HG02885 (cell line): ENCODE measurements around the gene SLC16A9.
"Not testable (repeated sequence)": the region's sequence is repeated elsewhere in the genome, so short reads cannot be mapped to it uniquely, and the experiment has no call there.

ENCODE experiments used
- ATAC-seq: cut with Tn5 transposase; IDR thresholded peaks from one replicate; pipeline ENCODE4 v1.9.1; 2021; ENCODE audit warnings: mild to moderate bottlenecking; ENCODE audit not compliant: unreplicated experiment, poor library complexity

The SLC16A9 gene

GRCh38 chr10:59709395-59710125 is at the start of gene SLC16A9:
Gene SLC16A9 (minus strand): TSS chr10:59709850. CDS start chr10:59684291, 25,559 bp downstream.
- ATAC-seq: peak; percentile 90

GRCh38 chr10:59757966-59758365 is 48.3 kb upstream of the SLC16A9 start:
- no peak for ATAC-seq

GRCh38 chr10:59754951-59755350 is 45.3 kb upstream of the SLC16A9 start:
- no peak for ATAC-seq

GRCh38 chr10:59753267-59753666 is 43.6 kb upstream of the SLC16A9 start, which contains the start of gene MRLN:
Gene MRLN (minus strand): TSS chr10:59753455.
- ATAC-seq: no peak

DNA sequence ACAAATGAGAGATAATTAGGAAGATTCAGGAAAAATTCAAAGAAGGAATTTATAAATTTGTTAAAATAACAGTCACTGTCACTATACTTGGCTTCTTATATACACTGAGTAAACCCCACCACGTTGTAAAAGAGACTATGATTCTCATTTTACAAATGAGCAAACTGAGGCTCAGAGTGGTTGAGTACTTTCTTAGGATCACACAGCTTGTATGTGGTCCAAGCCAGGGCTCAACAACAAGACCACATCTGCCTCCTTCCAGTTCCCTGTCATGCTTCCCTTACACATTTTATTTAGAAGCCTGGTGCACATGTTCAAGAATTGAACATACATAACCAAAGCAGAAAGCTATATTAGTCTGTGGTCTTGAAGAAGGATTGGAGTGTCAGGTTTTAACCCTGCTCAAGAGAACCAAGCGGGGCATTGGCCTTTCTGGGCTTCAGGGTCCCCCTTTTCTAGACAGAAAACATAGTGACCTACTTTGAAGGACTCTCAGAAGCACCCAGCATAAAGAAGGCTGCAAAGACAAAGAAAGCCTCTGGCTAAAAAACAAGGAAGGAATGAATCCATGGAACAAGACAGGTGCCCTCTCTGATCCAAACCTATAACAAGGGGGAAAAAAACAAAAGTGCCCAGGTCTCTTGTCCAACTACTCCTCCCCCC is 42.8 kb upstream of the SLC16A9 start:
- ATAC-seq: no peak

DNA sequence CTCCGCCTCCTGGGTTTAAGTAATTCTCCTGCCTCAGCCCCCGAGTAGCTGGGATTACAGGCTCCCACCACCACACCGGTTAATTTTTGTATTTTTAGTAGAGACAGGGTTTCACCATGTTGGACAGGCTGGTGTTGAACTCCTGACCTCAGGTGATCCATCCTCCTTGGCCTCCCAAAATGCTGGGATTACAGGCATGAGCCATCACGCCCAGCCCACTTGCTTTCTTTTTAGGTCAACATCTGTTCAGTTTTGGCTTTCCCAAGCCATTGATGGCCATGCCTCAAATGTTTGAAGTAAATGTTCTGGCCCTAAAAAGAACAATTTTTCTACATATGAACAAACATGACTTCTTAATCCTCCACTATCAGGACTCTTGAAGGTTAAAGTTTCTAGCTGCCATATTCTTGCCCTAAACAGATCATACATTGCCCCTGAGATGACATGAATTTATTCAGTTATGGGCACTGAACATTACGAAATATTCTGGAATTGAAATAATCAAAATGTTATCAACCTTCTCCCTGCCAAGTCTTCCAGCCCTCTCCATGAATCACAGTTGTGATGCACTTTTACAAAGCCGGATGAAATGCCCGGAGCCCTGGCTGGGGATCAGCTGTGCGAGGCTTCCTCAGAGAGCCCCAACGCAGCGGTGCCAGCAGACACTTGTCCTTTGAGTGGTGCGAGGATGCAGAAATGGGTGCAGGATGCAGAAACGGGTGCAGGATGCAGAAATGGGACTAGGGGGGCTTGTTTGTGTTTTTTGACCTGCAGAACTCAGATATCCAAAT is 40.7 kb upstream of the SLC16A9 start:
- ATAC-seq: no peak

- ATAC-seq: peak; percentile 65
Observed at GRCh38 chr10:59748834-59749233, 39.2 kb upstream of the SLC16A9 start.

DNA sequence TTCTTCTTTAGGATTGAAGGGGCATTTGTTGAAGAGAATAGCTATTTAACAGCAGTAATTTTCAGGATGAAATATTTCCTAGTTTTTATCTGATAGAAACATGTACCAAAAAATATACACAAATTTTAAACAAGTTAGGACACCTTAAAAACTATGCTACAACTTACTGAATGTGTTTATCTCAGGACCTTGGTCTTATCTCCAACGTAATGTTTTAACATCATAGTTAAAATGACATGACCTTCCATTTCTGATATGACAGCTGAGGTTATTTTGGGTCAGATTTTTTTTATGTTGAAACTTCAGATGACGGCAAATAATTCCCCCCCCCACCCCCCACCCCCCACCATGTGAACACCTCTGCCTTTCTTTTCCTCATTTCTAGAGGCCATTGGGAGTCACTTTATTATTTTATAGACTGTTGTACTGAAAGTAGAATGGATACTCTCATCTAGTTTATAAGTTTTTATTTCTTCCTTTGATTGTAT is 35.6 kb upstream of the SLC16A9 start:
- no peak for ATAC-seq

DNA sequence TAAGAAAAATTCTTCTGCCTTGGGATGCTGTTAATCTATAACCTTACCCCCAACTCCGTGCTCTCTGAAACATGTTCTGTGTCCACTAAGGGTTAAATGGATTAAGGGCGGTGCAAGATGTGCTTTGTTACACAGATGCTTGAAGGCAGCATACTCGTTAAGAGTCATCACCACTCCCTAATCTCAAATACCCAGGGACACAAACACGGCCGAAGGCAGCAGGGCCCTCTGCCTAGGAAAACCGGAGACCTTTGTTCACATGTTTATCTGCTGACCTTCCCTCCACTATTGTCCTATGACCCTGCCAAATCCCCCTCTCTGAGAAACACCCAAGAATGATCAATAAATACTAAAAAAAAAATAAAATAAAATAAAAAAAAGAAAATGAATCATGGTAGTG is 35.1 kb upstream of the SLC16A9 start:
- not testable (repeated sequence) for ATAC-seq

DNA sequence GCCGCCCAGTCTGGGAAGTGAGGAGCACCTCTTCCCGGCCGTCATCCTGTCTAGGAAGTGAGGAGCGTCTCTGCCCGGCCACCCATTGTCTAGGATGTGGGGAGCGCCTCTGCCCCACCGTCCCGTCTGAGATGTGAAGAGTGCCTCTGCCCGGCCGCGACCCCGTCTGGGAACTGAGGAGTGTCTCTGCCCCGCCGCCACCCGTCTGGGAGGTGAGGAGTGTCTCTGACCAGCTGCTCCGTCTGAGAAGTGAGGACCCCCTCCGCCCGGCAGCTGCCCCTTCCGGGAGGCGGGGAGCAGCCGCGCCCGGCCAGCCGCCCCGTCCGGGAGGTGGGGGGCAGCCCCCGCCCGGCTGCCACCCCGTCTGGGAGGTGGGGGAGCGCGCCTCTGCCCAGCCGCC is 34.5 kb upstream of the SLC16A9 start:
- not testable (repeated sequence) for ATAC-seq

DNA sequence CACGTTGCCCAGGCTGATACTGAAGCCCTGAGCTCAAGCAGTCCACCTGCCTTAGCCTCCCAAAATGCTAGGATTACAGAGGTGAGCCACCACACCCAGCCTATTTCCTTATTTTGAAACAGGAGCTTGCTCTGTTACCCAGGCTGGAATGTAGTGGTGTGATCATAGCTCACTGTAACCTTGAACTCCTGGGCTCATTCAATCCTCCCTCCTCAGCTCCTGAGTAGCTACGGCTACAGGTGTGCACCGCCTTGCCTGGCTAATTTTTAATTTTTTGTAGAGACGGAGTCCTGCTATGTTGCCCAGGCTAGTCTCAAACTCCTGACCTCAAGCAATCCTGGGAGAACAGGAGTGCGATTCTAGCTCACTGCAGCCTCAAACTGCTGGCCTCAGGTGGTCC is 31.9 kb upstream of the SLC16A9 start:
- no peak for ATAC-seq

DNA sequence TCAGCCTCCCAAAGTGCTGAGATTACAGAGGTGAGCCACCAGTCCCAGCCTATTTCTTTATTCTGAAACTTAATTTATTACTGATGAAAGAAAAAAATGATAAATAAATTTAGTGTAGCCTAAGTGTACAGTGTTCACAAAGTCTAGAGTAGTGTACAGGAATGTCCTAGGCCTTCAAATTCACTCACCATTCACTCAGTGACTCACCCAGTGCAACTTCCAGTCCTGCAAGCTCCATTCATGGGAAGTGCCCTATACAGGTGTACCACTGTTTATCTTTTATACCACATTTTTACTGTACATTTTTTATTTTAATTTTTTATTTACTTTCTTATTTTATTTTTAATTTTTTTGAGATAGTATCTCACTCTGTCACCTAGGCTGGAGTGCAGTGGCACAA is 31.4 kb upstream of the SLC16A9 start:
- no peak for ATAC-seq

- ATAC-seq: no peak
Observed at GRCh38 chr10:59736749-59737148, 27.1 kb upstream of the SLC16A9 start.

DNA sequence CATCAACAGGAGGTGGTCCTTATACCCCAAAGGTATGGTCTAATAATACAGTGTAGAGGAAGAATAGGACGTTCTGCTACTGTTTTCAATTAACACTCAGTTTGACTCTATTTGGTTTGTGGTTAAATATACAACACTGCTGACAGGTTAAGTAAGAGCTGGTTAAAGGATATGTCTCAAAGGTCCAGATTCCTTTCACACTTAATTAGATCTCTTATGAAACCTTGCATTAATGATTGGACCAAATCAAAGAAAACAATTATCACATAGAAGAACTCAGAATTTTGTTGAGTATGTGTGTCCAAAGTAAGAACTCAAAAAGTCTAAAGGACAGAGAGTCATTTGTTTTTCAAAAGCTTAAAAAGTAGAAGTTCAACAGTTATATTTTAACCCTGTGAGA is 25.6 kb upstream of the SLC16A9 start:
- ATAC-seq: no peak

DNA sequence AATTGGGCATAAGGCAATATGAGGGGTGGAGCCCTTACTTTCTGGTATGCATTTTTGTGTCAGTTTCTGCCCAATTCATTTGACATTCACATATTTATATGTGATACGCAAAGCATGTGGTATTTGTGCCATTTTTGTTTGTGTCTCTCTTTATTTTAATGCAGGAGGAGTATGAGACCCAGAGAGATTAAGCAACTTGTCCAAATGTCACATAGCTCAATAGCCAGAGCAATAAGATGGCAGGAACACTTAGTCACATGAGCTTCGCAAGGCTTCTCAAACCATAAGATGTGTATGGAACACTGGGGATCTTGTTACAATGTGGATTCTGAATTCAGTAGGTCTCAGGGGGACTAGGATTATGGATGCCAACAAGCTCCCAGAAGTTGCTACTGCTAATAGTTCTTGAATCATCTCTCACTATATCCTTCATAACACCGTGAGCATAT is 24.4 kb upstream of the SLC16A9 start:
- no peak for ATAC-seq

DNA sequence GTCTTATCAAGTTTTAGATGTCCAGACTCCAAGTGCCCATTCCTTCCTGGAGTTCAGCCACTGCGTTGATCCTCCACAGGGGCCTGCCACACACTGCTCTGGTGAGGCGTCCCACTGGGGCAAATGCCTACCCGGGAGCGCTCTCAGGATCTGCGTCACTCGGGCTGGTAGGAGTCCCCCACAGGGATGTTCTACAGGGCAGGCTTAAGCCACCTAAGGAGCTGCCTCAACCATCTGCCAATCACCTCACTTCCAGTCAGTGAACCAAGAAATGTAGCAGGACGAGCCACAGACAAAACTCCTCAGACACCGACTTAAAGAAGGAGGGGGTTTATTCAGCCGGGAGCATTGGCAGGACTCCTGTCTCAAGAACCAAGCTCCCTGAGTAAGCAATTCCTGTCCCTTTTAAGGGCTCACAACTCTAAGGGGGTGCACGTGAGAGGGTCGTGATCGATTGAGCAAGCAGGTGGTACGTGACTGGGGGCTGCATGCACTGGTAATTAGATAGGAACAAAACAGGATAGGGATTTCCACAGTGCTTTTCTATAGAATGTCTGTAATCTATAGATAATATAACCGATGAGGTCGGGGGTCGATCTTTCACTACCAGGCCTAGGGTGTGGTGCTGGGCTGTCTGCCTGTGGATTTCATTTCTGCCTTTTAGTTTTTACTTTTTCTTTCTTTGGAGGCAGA is 23.8 kb upstream of the SLC16A9 start:
- ATAC-seq: not testable (repeated sequence)

- ATAC-seq: not testable (repeated sequence)
Observed at GRCh38 chr10:59732849-59733248, 23.2 kb upstream of the SLC16A9 start.

DNA sequence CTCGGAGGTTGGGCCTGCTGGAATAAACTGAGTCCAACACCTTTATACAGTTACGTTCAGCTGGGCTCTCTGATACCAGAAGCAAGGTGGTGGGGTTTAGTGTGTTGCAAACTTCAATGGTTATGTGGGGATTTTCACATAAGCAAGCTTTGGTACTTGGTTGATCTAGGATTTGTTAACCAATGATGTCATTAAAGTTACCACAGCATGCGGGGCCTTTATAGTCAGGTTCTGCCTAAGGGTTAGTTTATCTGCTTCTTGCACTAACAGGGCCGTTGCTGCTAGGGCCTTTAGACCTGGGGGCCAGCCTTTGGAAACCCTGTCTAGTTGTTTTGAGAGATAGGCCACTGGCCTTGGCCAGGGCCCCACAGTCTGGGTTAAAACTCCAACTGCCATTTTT is 19.5 kb upstream of the SLC16A9 start:
- not testable (repeated sequence) for ATAC-seq

DNA sequence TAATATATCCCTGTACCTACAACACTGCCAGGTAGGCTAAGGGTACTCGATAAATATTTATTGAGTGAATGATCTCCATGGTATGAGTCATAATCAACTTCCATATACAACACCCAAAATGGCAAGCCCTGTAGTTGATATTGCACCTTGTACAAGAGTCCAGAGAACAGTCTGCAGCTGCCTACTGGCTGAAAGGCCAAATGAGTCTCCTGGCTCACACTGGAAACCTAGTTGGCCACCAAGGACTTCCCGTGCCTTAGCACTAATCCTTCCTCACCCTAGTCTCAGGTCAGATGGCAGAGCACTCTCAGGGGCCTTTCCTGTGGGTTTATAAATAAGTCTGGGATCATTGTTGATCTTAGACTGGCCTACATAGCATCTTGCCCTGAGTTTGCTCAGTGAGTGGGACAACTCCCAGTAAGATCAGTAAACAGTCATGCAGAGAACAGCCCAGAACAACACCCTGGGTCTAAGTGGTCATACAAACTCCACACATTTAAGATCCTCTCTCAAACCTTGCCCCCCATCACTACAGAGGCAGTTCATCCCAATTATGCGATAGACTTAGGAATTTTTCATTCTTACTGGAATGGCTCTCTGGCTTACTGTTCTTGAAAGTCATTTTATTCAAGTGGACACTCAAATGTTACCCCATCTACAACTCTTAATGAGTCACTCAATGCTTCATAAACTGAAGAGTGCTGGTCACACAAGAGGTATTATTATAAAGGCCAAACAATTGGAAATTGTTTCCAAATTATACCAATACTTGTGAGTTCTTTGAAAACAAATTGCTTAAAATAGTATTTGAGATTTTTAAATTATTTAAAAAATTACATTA is 14.7 kb upstream of the SLC16A9 start:
- no peak for ATAC-seq
